Posterior cingulate gyrus (tissue), 11 donors: ENCODE results near the gene XXYLT1.
"Not testable (repeated sequence)": the region's sequence is repeated elsewhere in the genome, so short reads cannot be mapped to it uniquely, and the experiment has no call there.

Experiments used
- DNase-seq, 10 donors: peaks; one replicate each; pipeline versions ENCODE4 v3.0.0 to v3.0.0-alpha.2; 2020 to 2021; ENCODE audit warnings: mixed read lengths in 3 of 10
- intact Hi-C: fragments of 100-400 bp; cut with DNase I; formaldehyde crosslinking; loops from one replicate; pipeline ENCODE4 v1.15.1; 2023

Gene XXYLT1

DNA sequence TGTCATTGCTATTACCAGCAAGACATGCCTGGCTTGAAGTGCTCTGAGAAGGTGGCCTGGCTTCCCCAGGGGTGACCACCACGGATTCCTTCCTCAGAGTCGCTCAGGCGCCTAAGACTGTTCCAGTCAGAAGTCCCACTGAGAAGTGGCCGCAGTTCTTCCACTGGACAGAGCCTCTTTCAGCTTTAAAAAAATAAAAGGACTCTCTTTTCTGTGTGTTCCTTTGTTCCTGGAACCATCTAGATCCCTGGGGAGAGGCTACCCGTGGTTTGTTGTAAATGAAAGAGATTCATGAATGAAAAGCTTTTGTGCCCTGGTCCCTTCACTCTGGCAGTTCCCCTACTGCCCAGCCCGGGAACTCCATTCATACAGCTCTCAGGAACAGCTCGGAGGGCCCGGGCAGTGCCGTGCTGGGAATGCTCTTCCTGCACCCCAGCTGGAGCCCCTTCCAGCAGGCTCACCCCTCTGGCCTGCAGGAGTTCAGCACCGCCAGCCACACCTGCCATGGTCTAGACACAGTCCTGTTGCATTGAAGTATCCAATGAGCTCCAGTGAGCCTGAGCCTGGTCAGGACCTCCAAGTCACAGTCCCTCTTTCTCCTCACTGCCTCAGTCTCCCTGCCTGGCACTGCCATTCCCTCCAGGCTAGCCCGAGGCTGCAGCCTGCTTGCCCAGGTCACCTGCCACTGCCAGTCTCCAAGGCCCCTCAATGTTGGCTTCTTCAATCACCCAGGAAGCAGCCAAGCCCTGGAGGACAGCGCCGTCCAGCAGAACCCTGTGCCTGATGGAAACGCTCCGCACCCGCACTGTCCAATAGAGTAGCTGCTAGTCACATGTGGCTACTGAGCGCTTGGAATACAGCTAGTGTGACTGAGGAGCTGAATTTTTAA is 75.4 kb downstream of the XXYLT1 start:
- intact Hi-C loops: no loop called here

DNA sequence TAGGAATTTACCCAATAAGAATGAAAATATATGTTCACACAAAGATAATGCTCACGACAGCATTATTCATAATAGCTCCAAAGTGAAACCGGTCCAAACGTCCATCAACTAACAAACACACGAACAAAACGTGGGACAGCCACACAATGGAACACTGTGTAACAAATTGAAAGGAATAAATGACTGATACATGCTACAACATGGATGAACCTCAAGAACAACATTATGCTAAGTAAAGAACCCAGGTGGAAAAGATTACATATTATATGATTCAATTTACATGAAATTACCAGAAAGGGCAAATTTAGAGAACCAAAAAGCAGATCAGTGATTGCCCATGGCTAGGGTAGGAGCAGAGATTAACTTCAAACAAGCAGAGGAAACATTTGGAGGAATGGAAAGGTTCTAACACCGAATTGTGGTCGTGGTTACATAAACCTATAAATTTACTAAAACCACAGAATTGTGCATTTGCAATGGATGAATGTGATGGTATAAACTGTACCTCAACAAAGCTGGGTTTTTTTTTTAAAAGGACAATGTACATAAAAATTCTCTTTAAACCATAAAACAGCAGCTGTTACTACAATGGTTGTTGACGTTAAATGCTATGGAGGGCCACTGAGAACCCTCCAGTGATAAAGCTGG is 76.3 kb downstream of the XXYLT1 start:
- no peak for DNase-seq
- intact Hi-C loops: no loop called here

More for the DNA sequence above, 75.4 kb downstream of the XXYLT1 start:
- DNase-seq: peak in 8 of 10 donors; percentile 38 to 92 (median 48)

DNA sequence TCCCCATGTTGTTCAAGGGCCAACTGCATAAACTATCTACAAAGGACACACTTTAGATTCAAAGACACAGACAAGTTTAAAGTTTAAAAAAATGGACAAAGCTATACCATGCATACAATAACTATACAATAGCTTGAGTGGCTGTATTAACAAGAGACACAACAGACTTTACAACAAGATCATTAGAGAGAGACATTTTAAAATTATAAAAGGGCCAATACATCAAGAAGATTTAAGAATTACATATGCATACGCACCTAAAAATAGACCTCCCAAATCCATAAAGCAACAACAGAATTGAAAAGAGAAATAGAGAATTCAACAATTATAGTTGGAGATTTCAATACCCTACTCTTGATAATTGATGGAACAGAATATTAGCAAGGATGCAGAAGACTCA is 79.4 kb downstream of the XXYLT1 start:
- DNase-seq: no peak
- intact Hi-C loops: no loop called here

DNA sequence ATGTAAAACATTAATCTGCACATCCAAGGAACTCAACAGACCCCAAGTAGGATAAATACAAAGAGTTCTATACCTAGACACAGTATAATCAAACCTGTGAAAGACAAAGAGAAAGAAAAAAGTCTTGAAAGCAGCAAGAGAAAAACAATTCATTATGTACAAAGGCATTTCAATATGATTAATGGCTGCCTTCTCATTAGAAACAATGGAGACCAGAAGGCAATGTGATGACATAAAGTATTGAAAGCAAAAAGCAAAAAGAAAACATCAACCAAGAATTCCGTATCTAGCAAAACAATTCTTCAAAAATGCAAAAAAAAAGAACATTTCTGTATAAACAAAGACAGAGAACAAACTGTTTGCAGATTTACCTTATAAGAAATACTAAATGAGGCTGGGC is 81.1 kb downstream of the XXYLT1 start:
- DNase-seq: no peak
- intact Hi-C loops: no loop called here

DNA sequence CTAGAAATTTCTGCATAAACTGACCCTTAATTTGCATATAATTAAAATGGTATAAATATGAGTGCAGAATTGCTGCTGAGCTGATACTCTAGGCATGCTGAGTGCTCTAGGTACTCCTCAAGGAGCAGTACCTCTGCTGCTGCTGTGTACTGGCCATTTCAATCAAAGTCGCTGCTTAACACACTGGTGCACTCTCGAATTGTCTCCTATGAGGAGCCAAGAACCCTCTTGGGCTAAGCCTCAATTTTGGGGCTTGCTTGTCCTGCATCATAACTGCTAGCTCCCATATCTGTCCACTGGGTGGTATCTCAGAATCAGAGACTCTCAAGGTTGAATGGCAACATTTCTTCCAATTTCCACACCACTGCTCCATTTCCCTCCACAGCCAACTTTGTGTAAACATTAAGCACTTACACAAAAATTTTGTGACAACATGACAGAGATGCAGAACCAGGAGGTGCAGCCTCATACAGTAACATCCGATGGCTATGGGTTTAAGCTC is 82.5 kb downstream of the XXYLT1 start:
- no peak for DNase-seq
- intact Hi-C loops: no loop called here

DNA sequence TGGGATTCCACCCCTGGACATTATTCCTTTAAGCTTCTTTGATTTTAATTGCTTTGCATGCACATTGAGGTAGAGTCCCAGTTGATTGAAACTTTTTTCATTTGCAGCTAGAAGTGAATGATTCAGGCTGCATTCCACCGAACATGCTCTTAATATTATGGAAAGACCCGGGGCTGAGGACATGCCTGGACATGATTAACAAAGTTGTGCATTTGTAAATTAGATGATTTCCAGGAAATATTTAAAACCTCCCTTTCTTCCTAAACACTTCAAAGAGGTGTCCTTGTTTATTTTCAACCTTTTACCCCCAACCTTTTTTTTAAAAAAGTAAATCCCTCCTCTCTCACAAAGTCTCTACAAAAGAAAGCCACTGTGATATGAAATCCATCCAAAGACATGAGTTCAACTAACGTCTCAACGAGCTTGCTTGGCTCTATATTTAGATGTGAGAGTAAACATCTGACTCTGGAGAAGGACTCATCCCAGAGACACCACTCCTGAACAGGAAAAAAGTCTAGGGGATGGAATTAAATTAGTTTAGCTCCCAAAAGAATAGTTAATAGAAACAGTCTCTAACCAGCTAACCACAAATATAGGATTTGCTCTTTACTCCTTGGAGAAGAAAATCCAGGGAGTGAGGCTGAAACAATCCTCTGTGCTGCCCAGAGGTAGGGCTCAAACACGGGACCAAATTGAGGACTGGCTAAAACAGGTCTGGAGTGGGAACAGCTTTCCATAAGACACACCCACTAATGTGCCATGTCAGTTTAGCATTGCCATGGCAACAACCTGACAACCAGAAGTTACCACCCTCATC is 83.1 kb downstream of the XXYLT1 start:
- intact Hi-C loops: no loop called here
- DNase-seq: no peak

DNA sequence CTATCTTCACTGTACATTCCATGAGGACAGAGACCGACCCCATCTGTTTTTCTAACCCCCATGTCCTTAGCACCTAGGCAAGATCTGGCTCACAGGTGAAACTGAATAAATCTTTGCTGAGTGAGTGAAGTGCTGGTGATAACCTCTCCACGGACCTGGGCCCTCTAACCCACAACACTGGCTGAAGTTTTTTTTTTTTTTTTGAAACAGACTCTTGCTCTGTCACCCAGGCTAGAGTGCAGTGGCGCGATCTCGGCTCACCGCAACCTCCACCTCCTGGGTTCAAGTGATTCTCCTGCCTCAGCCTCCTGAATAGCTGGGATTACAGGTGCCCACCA is 84.3 kb downstream of the XXYLT1 start:
- intact Hi-C loops, DNase-seq: not testable (repeated sequence)

DNA sequence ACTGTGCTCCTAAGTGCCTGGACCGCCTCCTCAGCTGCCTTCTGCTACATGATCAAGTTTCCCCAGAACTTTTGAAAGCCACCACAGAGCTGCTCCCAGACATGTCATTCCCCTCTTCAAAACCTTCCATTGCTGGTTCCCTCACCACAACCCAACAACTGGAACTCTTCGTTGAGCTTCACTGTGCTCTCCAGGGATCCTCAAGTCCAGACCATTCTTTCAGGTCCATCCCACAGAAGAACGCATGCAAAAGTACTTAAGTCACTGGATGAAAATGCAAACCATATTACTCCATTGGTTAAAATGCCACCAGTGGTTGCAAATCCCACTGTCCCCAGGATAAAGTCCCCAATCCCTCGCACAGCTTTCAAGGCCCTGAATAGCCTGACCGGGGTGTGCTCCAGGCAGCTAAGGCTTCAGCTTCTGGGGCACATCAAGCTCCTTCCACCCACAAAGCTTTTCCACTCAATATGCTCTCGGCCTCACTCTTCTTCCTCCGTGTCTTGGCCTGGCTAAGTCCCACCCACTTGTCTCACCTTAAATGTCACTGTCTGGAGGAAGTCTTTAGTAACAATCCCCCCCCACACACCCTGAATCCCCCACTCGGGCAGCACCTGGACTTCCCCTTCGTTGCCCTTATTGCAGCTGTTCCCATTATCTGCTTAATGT is 84.8 kb downstream of the XXYLT1 start:
- intact Hi-C loops: no loop called here
- no peak for DNase-seq

DNA sequence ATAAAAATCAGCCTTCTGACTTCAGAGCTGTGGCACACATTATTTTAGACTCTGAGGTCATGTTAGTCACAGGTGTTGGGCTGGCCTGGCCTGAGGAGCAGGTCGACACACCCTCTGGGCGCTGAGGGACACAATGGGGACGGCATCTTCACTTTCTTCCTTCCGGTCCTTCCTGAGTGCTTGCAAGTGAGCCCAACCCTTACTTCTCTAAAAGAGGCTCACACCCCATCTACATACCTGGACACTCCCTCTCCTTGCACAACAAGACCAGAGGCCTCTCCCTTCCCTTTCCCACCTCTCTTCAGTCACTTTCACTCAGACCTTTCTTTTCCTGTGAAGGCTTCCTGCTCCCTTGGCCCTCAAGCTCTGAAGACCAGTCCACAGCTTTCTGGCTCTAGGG is 85.4 kb downstream of the XXYLT1 start:
- intact Hi-C loops: no loop called here
- no peak for DNase-seq

DNA sequence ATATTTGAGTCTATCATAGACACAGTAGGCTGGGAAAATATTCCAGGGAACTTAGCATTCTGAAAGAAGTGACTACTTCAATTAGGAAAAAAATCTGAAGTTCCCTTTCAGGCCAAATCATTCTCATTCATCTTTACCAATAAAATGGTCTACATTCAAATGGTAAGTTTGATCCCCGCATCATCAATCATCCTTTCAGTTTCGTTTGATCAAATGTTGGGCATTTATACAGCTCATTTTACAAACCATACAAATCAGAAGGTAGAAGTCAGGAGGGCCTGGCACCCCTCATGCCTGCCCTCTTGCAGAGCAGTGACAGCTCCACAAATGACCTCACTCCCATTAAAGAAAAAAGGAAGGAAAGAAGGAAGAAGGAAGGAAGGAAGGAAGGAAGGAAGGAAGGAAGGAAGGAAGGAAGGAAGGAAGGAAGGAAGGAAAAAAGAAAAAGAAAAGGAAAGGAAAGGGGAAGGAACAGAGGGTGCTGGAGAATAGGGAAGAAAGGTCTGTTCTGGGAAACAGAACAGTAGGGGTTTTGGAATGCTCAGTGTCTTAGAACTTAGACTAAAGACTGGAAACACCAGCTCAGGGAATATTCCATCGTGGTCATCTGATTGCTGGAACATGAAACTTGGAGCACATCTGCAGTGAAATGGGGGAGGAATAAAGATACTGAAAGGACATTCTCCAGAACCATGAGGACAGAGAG is 86.1 kb downstream of the XXYLT1 start:
- no peak for DNase-seq
- intact Hi-C loops: no loop called here

DNA sequence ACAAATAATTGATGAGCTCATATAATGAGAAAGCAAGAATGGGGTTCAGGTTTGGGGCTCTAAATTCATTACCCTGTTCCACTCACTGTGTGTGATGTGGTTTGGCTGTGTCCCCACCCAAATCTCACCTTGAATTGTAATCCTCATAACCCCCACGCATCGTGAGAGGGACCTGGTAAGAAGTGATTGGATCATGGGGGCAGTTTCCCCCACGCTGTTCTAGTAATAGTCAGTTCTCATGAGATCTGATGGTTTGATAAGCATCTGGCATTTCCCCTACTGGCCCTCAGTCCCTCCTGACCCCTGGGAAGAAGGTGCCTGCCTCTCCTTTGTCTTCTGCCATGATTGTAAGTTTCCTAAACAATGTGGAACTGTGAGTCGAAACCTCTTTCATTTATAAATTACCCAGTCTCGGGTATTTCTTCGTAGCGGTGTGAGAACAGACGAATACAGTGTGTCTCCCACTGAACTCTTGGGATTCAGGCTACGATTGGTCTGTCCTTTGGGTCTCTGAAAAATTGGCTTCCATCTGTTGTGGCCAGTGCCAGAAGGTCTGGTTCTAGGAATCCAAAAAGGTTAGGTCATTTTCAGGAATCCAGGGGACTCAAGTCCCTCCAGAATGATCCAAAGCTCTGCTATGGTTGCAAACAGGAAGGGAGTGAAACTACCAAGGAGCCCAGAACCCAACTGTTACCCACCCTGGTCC is 87.7 kb downstream of the XXYLT1 start:
- DNase-seq: no peak
- intact Hi-C loops: no loop called here

DNA sequence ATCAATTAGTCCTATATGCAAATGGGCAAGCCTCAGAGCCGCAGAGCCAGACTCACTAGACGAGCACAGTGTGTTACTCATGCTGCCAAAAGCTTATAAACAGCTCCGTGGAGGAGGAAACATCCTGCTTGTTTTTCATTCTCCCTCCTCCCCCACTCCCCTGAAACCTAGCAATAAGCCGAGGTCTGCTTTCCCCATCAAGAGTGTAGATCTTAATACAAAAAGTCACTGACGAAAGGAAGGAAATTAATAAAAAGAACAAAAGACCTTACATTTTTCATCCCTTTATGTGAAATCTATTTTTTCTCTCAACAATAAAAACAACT is 88.5 kb downstream of the XXYLT1 start:
- intact Hi-C loops: no loop called here

DNA sequence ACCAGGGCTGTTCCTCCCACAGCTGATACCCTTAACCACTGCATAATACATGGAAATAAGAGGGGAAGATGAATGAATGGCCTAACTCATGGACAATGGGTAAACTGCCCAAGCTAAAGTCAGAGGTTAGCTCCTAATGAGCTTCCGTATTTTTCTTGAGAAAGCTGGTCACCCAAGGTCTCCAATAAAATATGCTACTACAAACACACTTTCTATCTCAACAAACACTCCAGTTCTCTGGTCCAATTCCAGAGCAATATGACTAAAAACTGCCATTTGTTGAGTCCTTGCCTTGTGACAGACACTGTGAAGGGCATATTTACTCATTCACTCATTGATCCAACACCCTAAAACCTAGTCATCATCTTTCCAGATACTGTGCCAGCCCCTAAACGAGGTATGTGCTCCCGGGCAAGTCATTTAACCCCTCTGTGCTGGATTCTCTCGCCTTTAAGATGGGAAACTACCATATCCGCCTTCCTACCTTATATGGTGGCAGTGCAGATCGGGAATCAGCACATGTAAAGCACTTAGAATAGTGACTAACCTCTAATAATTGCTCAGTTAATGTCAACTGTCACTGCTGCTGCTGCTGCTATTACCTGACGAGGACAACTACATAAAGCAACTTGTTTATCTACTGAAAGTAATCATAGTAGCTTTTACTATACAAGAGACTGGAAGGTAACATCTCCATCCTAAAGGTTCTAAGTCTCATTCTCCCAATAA is 89.1 kb downstream of the XXYLT1 start:
- intact Hi-C loops: no loop called here
- DNase-seq: no peak

More for the DNA sequence above, 88.5 kb downstream of the XXYLT1 start:
- peak in 2 of 10 donors; percentile 37 to 88 for DNase-seq

DNA sequence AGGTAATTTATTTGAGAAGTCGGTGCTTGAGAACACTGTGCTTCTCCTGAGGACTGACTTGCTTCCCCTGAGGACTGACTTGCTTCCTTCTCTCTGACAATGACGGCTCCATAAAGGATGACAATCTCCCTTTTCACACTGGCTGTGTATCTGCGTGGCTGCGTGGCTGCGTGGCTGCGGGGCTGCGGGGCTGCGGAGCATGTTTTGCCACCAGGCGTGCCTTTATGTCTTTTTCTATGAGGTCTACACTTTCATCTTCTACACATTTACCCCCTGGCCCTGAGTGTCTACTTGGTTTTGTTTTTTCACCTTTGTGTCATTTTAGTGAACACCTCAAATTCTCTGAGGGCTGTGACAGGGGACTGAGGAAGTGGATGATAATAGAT is 89.9 kb downstream of the XXYLT1 start:
- no peak for DNase-seq
- intact Hi-C loops: no loop called here

DNA sequence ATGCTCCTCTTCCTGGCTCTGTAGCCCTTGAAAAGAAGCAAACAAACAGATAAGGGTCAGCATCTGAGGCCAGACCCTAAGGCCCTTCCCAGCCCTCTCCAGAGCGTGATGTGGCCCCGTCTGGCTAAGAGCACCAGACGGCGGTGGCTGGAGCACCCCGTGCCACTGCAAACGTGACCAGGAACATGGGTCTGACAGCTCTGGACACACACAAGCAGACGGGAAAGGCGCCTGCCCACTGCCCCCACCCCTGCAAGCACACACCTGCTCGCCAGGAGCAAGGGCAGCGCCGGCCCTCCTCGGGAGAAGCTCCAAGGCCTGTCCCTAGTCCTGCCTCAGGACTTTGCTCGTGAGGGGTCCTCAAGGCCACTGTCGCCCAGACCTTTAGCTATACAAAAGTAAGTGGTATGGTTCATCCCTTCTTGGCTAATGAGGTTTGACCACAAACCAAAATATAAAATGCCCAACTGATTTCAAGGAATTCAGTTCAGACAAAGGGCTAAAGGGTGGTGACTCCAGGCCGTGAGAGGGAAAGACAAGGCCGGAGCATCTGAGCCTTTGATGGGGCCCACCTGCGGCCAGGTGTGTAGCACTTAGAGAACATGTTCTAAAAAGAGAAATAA is 90.4 kb downstream of the XXYLT1 start:
- intact Hi-C loops: no loop called here
- no peak for DNase-seq

DNA sequence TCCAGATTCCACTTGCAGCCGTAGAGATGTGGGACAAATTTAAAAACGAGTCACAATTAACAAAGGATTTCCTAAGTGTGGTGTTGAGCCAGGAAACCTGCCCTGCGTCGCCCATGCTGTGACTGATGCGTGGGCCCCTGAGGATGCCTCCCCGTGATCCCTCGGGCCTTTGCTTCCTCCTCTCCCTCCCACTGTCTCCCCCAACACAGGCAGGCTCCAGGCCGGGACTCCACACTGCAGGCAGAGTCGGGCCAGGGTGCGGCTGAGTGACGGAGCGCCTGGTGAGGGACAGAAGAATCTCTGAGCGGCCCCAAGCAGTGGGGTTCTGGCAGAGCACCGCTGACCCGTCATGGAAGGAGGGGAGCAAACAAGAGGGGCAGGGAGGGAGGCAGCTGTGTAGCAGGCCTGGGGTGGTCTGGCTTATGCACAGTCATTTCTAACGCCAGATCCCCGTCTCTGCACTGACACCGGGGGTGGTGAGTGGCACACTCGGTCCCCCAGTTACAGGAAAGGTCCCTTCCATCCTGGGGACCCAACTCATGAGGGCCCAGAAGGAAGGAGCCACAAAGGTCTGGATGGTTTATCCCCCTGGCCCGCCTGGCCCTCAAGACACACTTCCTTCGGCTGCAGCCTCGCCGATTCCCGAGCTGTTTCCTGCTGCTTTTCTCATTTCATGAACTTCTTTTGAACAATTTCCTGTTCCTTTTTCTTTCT is 91.0 kb downstream of the XXYLT1 start:
- intact Hi-C loops: no loop called here
- peak in 1 of 10 donors; percentile 70 for DNase-seq

DNA sequence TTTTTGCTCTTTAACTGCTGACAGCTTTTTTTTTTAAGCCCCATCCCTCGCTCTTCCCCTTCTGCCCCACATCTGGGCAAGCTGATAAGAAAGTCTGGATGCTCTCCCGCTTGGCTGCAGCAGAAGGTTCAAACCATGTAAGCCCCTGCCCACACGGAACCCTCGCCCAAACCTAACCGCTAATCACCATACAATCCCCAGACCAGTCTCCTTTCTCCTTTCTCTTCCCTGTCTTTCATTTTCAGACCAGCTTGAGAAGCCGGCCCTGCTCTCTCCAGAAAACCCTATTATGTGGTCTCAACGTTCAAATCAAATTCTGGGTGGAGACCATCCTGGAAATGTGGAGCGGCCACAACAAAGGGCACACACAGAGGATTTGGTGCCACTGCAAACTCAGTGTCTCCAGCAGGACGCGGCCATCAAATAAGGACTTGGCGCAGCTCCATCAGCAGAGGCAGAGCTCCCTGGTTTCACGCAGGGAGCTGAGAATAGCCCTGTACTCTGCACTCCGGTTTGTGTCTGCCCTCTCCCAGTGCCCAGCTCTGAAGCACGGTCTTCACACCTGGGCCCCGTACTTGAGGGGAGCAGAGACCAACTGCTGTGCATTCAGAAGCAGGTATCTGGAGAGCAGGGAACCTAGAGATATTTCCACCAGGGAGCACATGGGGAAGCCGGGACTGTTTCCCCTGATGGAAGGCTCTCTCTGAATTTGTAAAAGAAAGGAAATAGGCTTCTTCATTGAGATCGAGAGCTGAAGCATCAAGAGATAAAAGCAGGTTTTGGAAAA is 92.6 kb downstream of the XXYLT1 start:
- intact Hi-C loops: no loop called here
- peak in 1 of 10 donors; percentile 67 for DNase-seq
